Tongue (tissue), 2 donors: ENCODE results near the gene FKBP8. TPM values are rescaled to one million over a fixed set of nuclear protein-coding genes. Genes with fewer than 3 reads are reported as not detected.
"Not testable (repeated sequence)": the region's sequence is repeated elsewhere in the genome, so short reads cannot be mapped to it uniquely, and the experiment has no call there.

Experiments
- DNase-seq: peaks from one replicate; pipeline ENCODE4 v3.0.0-alpha.2; 2015
- total RNA-seq: library from RNA; depleted of rRNA; stranded (reverse); fragments of >200 nt; gene quantifications from one replicate; pipeline ENCODE4 v1.2.3, GENCODE V29; 2014

FKBP8 gene
- total RNA-seq, 1 donor from 2014 or later, result 115 TPM

DNA sequence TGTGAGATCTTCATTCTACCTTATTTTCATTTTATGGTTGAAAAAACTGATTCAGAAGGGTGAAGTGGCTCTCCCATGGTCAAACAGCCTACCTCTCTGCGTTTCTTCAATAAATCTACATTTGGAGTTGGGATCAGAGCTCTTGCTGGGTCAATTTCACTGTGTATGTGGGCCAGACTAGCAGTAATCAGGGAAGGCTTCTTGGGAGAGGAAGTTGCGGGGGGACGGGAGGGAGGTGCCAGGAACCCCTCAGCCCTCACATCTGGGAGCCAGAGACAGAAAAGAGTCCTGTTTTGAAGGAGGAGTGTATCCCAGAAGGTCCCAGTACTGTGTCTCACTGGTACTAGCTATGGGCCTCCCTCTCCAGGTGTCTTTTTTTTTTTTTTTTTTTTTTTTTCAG, 15.2 kb upstream of the FKBP8 start:
- DNase-seq, result no peak

GRCh38 chr19:18558202-18558555, 14.8 kb upstream of the FKBP8 start:
- peak; percentile 10 for DNase-seq

- peak; percentile 99 for DNase-seq
Observed at GRCh38 chr19:18557411-18558201, 14.2 kb upstream of the FKBP8 start, which contains the start of gene KXD1. KXD1 (plus strand) TSS chr19:18557870; CDS start chr19:18562057, 4,187 bp downstream.

DNA sequence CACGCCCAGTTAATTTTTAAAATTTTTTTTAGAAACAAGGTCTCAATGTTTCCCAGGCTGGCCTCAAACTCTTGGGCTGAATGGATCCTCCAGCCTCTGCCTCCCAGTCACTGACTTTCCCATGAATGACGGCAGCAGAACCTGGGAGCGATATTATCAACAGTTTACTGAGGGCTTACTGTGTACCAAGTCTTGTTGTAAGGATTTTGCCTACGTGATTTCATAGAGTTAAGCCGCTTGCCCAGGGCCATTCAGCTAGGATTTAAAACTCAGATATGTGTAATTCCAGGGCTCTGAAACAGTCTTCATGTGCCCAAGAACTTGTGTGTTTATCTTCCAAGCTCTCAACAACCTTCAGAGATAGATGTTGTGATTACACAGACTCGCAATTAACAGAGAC, 8.3 kb upstream of the FKBP8 start:
- no peak for DNase-seq

GRCh38 chr19:18543814-18544475, 572 bp upstream of the FKBP8 start:
- peak; percentile 51 for DNase-seq

DNA sequence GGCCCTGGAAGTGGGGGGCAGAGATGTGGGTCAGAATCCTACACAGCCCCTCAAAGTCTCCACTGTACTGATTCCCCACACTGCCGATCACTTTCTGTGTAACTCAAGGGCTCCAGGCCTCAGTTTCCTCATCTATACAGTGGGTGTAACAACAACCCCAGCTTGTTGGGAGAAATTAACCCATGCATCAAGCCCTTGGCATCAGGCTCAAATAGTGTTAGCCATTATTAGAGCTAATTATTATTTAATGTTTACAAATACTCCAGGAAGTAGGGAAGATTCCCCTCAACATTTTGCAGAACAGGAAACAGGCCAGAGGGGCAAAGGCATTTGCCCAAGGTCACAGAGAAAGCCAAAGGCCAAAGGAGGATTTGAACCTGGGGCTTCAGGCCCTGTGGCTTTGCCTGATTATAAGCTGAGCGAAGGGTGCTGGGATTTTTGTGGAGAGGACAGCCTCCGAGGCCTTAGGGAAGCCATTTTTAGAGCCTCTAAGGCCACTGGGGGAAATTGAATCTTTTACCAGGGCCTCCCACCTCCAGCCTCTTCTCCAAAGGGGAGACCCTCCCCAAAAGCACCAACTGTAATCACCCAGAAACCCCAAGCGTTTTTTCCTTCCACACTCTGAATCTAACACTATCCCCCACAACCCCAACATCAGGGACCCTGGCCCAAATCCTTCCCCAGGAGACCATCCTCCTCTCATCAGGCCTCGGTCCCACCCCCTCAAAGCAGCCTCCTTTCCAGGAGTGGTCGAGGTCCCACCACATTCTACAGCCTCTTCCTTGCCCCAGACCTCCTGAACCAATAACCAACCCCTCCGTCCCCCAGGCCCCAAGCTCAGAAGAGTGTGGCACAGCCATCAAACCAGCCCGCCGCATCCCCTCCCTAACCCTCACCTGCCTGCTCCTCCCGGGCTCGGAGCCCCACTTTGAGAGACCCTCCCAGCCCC, 1.1 kb downstream of the FKBP8 start:
- DNase-seq, result no peak

DNA sequence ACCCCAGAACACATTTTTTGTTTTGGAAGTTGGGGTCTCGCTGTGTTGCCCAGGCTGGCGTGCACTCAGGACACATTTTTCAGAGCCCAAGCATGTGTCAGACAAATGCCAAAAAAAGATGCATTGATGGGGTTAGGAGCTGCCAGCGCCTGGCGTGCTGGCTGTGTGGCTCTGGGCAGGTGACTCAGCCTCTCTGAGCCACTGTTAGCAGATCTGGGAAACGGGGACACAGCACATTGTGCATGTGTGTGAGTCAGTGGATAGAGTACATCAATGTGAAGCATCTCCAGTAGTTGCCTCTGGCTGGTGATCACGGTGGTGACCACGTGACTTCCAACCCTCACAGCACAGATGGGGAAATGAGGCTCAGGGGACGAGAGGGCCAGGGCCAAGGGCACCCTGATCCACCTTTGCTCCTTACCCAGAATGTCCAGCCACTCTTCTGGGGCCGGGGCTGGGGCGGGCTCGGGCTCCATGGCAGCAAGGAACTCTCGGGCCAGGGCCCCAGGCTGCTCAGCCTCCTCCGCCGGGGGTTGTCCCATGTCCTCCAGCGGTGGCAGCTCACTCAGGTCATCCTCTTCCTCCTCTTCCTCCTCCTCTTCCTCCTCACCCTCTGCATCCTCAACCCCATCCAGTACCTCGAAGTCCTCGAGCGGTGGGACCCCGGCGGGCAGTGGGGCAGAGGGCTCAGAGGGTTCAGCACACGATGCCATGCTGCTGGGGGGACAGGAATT, 1.9 kb downstream of the FKBP8 start:
- no peak for DNase-seq

- not testable (repeated sequence) for DNase-seq
Observed at GRCh38 chr19:18540200-18540599, 3.2 kb downstream of the FKBP8 start.

DNA sequence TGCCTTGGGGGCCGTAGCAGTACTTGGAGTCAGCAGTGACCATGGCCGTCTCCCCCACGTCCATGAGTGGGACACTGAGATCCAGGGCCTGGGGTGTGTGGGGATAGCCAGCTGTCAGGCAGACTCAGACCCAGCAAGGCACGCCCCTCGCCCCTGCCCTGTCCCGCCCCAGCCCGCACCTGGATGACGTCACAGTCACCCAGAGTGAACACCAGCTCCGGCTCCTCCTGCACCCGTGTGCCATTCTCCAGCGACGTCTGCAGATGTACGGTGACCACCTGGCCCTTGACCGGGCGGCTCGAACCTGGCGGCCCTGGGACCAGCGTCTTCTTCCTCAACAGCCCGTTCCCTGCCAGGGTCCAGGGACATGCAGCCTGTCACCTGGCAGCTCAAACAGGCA, 4.0 kb downstream of the FKBP8 start:
- DNase-seq, result no peak

DNA sequence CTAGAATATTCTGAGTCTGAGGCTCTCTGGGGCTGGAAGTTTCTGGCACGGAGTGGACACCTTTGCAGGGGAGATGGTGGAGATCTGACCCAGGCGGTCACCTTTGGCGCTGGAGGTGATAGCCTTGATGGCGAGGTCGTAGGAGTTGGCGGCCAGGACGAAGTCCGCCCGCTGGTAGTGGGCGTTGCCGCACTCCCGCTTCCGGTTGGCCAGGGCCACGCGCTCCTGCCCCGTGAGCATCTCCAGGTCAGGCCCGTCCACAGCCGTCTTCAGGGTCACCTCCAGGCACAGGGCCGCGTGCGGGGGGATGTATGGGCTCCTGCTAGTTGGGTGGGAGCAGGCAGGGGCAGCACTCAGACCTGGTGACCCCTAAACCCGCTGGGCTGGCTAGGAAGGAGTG, 5.3 kb downstream of the FKBP8 start:
- DNase-seq, result no peak

GRCh38 chr19:18537431-18537830, 5.9 kb downstream of the FKBP8 start:
- no peak for DNase-seq

GRCh38 chr19:18536475-18536874, 6.9 kb downstream of the FKBP8 start:
- no peak for DNase-seq

- no peak for DNase-seq
Observed at GRCh38 chr19:18533058-18533457, 10.3 kb downstream of the FKBP8 start.

DNA sequence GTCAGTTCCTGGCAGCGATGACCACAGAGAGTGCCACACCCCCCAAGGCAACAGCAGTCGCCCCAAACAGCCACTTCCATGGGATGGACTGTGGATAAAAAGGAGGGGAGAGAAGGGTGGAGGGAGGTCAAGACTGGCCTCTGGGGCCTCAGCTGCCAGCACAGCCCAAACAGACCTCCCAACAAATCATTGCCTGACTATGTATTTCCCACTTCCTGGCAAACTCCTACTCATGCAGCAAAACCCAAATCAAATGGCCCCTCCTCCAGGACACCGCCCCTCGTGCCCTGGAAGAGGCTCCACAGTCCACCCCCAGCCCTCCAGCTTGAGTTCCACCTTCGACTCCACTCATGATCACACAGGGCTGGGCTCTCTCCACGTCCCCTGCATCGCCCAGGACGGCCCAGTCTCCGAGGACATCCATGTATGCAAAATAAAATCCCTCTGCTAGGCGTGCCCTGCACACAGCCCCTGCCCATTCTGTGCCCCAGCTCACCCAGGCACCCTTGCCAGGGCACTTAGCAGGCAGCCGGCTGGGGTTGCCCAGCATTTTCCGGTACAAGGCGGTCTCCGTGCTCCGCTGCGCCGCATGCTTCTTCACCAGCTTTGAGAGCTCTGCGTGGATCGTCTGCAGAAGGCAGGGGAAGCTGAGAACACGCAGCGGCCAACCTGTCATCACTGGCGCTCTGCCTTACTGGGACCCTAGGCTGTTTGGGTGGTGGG, 11.0 kb downstream of the FKBP8 start:
- DNase-seq, result no peak

DNA sequence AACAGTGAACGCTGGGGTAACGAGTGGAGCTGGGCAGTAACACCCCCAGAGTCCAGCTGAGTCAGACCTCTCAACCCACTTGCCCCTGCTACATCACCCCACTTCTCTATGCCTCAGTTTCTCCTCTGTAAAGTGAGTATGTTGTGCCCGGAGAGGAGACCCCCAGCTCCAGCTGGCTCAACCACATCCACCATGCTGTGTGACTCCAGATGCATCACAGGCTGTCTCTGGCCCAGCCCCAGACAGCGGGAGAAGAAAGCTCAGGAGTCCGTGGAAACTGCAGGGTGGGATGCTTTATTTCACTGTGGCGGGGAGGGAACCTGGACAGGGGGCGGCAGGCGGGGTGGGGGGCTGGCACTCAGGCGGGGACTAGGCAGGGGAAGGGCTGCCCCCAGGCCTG, 11.9 kb downstream of the FKBP8 start:
- no peak for DNase-seq

- DNase-seq, result no peak
Observed at GRCh38 chr19:18529782-18530181, 13.6 kb downstream of the FKBP8 start.

DNA sequence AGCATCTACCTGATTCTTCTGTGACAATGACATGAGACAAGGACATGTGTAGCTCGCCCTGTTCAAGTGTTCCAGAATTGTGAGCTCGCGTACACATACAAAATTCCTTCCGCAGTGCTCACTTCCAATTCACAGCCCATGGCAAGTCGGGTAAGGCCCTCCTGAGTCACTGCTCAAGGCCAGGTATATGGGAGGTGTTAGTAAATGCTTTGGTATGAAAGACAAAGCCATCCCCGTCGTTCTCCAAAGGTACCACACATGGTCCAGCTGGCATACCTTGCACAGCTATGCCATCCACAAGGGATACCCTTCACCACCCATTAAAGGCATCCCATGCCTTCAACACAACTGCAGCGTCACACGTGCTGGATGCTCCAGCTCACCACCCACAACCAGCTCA, 17.1 kb downstream of the FKBP8 start:
- no peak for DNase-seq

- no peak for DNase-seq
Observed at GRCh38 chr19:18523841-18524240, 19.5 kb downstream of the FKBP8 start.

DNA sequence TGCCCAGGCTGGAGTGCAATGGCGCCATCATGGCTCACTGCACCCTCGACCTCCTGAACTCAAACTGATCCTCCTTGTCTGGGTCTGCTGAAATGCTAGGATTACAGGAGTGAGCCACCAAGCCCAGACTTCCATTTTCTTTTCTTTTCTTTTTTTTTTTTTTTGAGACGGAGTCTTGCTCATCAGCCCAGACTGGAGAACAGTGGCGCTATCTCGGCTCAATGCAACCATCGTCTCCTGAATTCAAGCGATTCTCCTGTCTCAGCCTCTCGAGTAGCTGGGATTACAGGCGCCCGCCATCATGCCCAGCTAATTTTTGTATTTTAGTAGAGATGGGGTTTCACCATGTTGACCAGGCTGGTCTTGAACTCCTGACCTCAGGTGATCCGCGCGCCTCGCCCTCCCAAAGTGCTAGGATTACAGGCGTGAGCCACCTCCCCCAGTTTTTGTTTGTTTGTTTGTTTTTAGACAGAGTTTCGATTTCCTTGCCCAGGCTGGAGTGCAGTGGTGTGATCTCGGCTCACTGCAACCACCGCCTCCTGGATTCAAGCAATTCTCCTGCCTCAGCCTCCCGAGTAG, 20.4 kb downstream of the FKBP8 start:
- DNase-seq, result not testable (repeated sequence)

GRCh38 chr19:18522124-18522861, 21.1 kb downstream of the FKBP8 start:
- peak; percentile 100 for DNase-seq
